Stomach (tissue), 4 donors: Measurements from ENCODE around the gene CNTN1.

Experiments used
- CTCF ChIP-seq, 7 experiments: fragments of 450-650 bp in 4 of 7; fragments of 200-600 bp in 3 of 7; sonication (generic) in 3 of 7; IDR thresholded peaks; one replicate each; pipeline ENCODE4 v1.5.1; 2016 to 2019; ENCODE audit warnings: antibody characterized with exemption in 7 of 7, control low read depth in 2 of 7, mild to moderate bottlenecking in 1 of 7
- POLR2A ChIP-seq, 4 donors: fragments of 450-650 bp; IDR thresholded peaks; one replicate each; pipeline ENCODE4 v1.6.1; 2016; ENCODE audit warnings: antibody characterized with exemption in 4 of 4, control low read depth in 2 of 4, mild to moderate bottlenecking in 1 of 4, moderate library complexity in 1 of 4
- POLR2AphosphoS5 ChIP-seq, 3 donors: sonication (generic); formaldehyde crosslinking; IDR thresholded peaks; one replicate each; pipeline ENCODE4 v1.6.1; 2016; ENCODE audit warnings: antibody characterized with exemption in 3 of 3

GRCh38 chr12:41103614-41104013 lies 411.4 kb downstream of the CNTN1 start:
- TF ChIP-seq POLR2A (IDR thresholded peaks at IDR 0.05) (no peak), CTCF (IDR thresholded peaks at IDR 0.05) (no peak), POLR2AphosphoS5 (IDR thresholded peaks at IDR 0.05) (peak in 1 of 3 donors; percentile 20)
